Erythroblast (primary cell): ENCODE measurements around the gene EYS.

Source experiments
- DNase-seq, 2 experiments: peaks; one replicate each; lab custom pipeline; 2025; lab: John Stamatoyannopoulos, UW
- GATA1 ChIP-seq: IDR thresholded peaks from 2 replicates; pipeline ENCODE4 v1.6.1; 2011; ENCODE audit warnings: low read depth, mild to moderate bottlenecking, control low read depth, low read length, moderate library complexity
- POLR2A ChIP-seq: IDR thresholded peaks from 2 replicates; pipeline ENCODE4 v1.6.1; 2011; ENCODE audit warnings: mild to moderate bottlenecking, low read length

The EYS gene

GRCh38 chr6:65289491-65289890 is 417.5 kb downstream of the EYS start:
- no peak for DNase-seq
- TF ChIP-seq POLR2A (no peak), GATA1 (no peak)

- no peak for DNase-seq
- TF ChIP-seq POLR2A (no peak), GATA1 (no peak)
These were observed 421.8 kb downstream of the EYS start for GRCh38 chr6:65285275-65285674.

- TF ChIP-seq GATA1 (no peak), POLR2A (no peak)
- DNase-seq: no peak
These were observed 427.0 kb downstream of the EYS start for GRCh38 chr6:65280060-65280459.

GRCh38 chr6:65262241-65262640 is 444.8 kb downstream of the EYS start:
- TF ChIP-seq POLR2A (no peak), GATA1 (no peak)
- DNase-seq: no peak

- no peak for DNase-seq
These were observed 447.0 kb downstream of the EYS start for GRCh38 chr6:65259982-65260381.

GRCh38 chr6:65259059-65259458 is 448.0 kb downstream of the EYS start:
- TF ChIP-seq POLR2A: no peak
- no peak for DNase-seq

More at GRCh38 chr6:65259982-65260381, 447.0 kb downstream of the EYS start:
- TF ChIP-seq GATA1 (no peak), POLR2A (no peak)

GRCh38 chr6:65253041-65253440 is 454.0 kb downstream of the EYS start:
- no peak for DNase-seq
- TF ChIP-seq GATA1: no peak
- TF ChIP-seq POLR2A: no peak

- TF ChIP-seq POLR2A (no peak), GATA1 (no peak)
- DNase-seq: no peak
These were observed 458.9 kb downstream of the EYS start for GRCh38 chr6:65248101-65248610.

GRCh38 chr6:65231616-65232015 is 475.4 kb downstream of the EYS start:
- TF ChIP-seq GATA1 (no peak), POLR2A (no peak)

GRCh38 chr6:65229825-65230224 is 477.2 kb downstream of the EYS start:
- no peak for TF ChIP-seq POLR2A
- no peak for TF ChIP-seq GATA1
- no peak for DNase-seq

More at GRCh38 chr6:65231616-65232015, 475.4 kb downstream of the EYS start:
- no peak for DNase-seq

GRCh38 chr6:65221153-65221552 is 485.9 kb downstream of the EYS start:
- no peak for DNase-seq
- TF ChIP-seq GATA1 (no peak), POLR2A (no peak)

- TF ChIP-seq GATA1 (no peak), POLR2A (no peak)
- DNase-seq: no peak
These were observed 504.3 kb downstream of the EYS start for GRCh38 chr6:65202738-65203137.

GRCh38 chr6:65199683-65200082 is 507.3 kb downstream of the EYS start:
- TF ChIP-seq POLR2A (no peak), GATA1 (no peak)
- DNase-seq: no peak

- no peak for DNase-seq
- no peak for TF ChIP-seq POLR2A
- TF ChIP-seq GATA1: no peak
These were observed 507.9 kb downstream of the EYS start for GRCh38 chr6:65199121-65199520.

GRCh38 chr6:65191471-65191870 is 515.6 kb downstream of the EYS start:
- TF ChIP-seq GATA1: no peak
- TF ChIP-seq POLR2A: no peak
- no peak for DNase-seq
